Stomach (tissue), 9 donors: Measurements from ENCODE around the gene ZNF423. TPM values are rescaled to one million over a fixed set of nuclear protein-coding genes. Genes with fewer than 3 reads are reported as not detected.

Experiments used
- DNase-seq, 2 donors: peaks; one replicate each; pipeline versions ENCODE4 v3.0.0 to v3.0.0-alpha.2; 2013 to 2019
- H3K27ac ChIP-seq, 5 donors: fragments of 200-600 bp in 4 of 5; sonication (generic) in 4 of 5; one replicate each; pipeline ENCODE4 v1.5.1; 2013 to 2019; ENCODE audit warnings: mild to moderate bottlenecking in 1 of 5, moderate library complexity in 1 of 5
- H3K27me3 ChIP-seq, 3 donors: fragments of 200-600 bp; sonication (generic); one replicate each; pipeline ENCODE4 v1.5.1; 2017 to 2019; ENCODE audit warnings: mixed run types in 1 of 3
- H3K36me3 ChIP-seq, 4 donors: fragments of 200-600 bp; sonication (generic); 1 replicate in 3 of 4; 2 replicates in 1 of 4; pipeline ENCODE4 v1.5.1; 2016 to 2019
- H3K4me1 ChIP-seq, 4 donors: fragments of 200-600 bp; sonication (generic); one replicate each; pipeline ENCODE4 v1.5.1; 2016 to 2019
- H3K4me3 ChIP-seq, 4 donors: fragments of 200-600 bp; sonication (generic) in 3 of 4; one replicate each; pipeline ENCODE4 v1.5.1; 2016 to 2019; ENCODE audit warnings: mild to moderate bottlenecking in 1 of 4
- H3K9me3 ChIP-seq, 4 donors: fragments of 200-600 bp; sonication (generic); one replicate each; pipeline ENCODE4 v1.5.1; 2016 to 2019
- CTCF ChIP-seq, 7 experiments: fragments of 450-650 bp in 4 of 7; fragments of 200-600 bp in 3 of 7; sonication (generic) in 3 of 7; IDR thresholded peaks; one replicate each; pipeline ENCODE4 v1.5.1; 2016 to 2019; ENCODE audit warnings: antibody characterized with exemption in 7 of 7, control low read depth in 2 of 7, mild to moderate bottlenecking in 1 of 7
- EP300 ChIP-seq: sonication (generic); formaldehyde crosslinking; IDR thresholded peaks from one replicate; pipeline ENCODE4 v1.6.1; 2017; ENCODE audit warnings: antibody characterized with exemption
- POLR2A ChIP-seq, 4 donors: fragments of 450-650 bp; IDR thresholded peaks; one replicate each; pipeline ENCODE4 v1.6.1; 2016; ENCODE audit warnings: antibody characterized with exemption in 4 of 4, control low read depth in 2 of 4, mild to moderate bottlenecking in 1 of 4, moderate library complexity in 1 of 4
- POLR2AphosphoS5 ChIP-seq, 3 donors: sonication (generic); formaldehyde crosslinking; IDR thresholded peaks; one replicate each; pipeline ENCODE4 v1.6.1; 2016; ENCODE audit warnings: antibody characterized with exemption in 3 of 3
- WGBS, 5 donors: extraction: QIAGEN DNeasy Blood & Tissue Kit in 3 of 5; methylation state at CpG; one replicate each; pipeline versions ENCODE4 v1.1.5 to v1.1.7; 2013 to 2018; 5-methylcytosine and 5-hydroxymethylcytosine counted together
- intact Hi-C: fragments of 100-400 bp; cut with DNase I; formaldehyde crosslinking; loops from one replicate; pipeline ENCODE4 v1.15.1; 2023; ENCODE audit warnings: low total_unique reads
- polyA plus RNA-seq, 3 donors: library from polyadenylated mRNA; stranded (reverse); fragments of 200-250 nt; gene quantifications; one replicate each; pipeline ENCODE4 v1.2.3, GENCODE V29; 2013
- total RNA-seq, 5 donors: library from RNA; depleted of rRNA; stranded (reverse); fragments of >200 nt; gene quantifications; one replicate each; pipeline versions ENCODE4 v1.1.0 to v1.2.3, GENCODE V29; 2014 to 2016
- donor health status: healthy with polysubstance abuse.
- donor health status: Bipolar disorder and iron deficiency.
- donor health status: healthy.

Gene ZNF423
- total and polyA plus RNA-seq, 8 donors = 0.29 to 3.5 (median 1.0) TPM

- Histone ChIP-seq H3K27ac (no peak overlapping the region), H3K36me3 (no peaks in the 10 kb centered on the region), H3K27me3 (peaks cover 3 to 62% (median 19%) of the 10 kb centered on the region in 3 donors), H3K9me3 (no peaks in the 10 kb centered on the region), H3K4me1 (peaks cover 0 to 8% (median 3%) of the 10 kb centered on the region in 4 donors), H3K4me3 (no peak overlapping the region)
- DNase-seq = peak in 1 of 2 donors; percentile 17
- intact Hi-C loops = no loop called here
- TF ChIP-seq EP300 = no peak
- TF ChIP-seq POLR2AphosphoS5 (IDR thresholded peaks at IDR 0.05) = no peak
- no peak for TF ChIP-seq CTCF (IDR thresholded peaks at IDR 0.05)
- TF ChIP-seq POLR2A (IDR thresholded peaks at IDR 0.05) = no peak
- WGBS, 5 donors = 70 to 84% (median 76%) methylated on average over 5 to 6 of the region's 6 CpGs
These were observed 392.9 kb downstream of the ZNF423 start for GRCh38 chr16:49462989-49463371.

- TF ChIP-seq POLR2AphosphoS5 (IDR thresholded peaks at IDR 0.05) (no peak), POLR2A (IDR thresholded peaks at IDR 0.05) (no peak), CTCF (IDR thresholded peaks at IDR 0.05) (no peak), EP300 (no peak)
- DNase-seq = no peak
- WGBS, 5 donors = 76 to 85% (median 83%) methylated on average over 8 of the region's 8 CpGs
- intact Hi-C loops = no loop called here
- Histone ChIP-seq H3K4me3 (no peak overlapping the region), H3K27ac (no peak overlapping the region), H3K27me3 (peaks cover 3 to 62% (median 19%) of the 10 kb centered on the region in 3 donors), H3K4me1 (peaks cover 0 to 8% (median 3%) of the 10 kb centered on the region in 4 donors), H3K36me3 (no peaks in the 10 kb centered on the region), H3K9me3 (no peaks in the 10 kb centered on the region)
These were observed 393.4 kb downstream of the ZNF423 start for GRCh38 chr16:49462362-49462988.

- H3K9me3 ChIP-seq = no peaks in the 10 kb centered on the region
- peaks cover 0 to 8% (median 3%) of the 10 kb centered on the region in 4 donors for H3K4me1 ChIP-seq
- no peak overlapping the region for H3K4me3 ChIP-seq
- peak in 1 of 2 donors; percentile 2 for DNase-seq
- H3K36me3 ChIP-seq = no peaks in the 10 kb centered on the region
- WGBS, 5 donors = 79 to 94% (median 87%) methylated on average over 5 to 7 of the region's 7 CpGs
- TF ChIP-seq EP300 = no peak
- TF ChIP-seq POLR2AphosphoS5 (IDR thresholded peaks at IDR 0.05) = no peak
- no peak for TF ChIP-seq CTCF (IDR thresholded peaks at IDR 0.05)
- no peak for TF ChIP-seq POLR2A (IDR thresholded peaks at IDR 0.05)
- intact Hi-C loops = no loop called here
- no peak overlapping the region for H3K27ac ChIP-seq
- H3K27me3 ChIP-seq = peaks cover 3 to 62% (median 19%) of the 10 kb centered on the region in 3 donors
These were observed 394.4 kb downstream of the ZNF423 start for GRCh38 chr16:49461517-49461951.

GRCh38 chr16:49460786-49461470 lies 395.0 kb downstream of the ZNF423 start:
- DNase-seq = peak in 1 of 2 donors; percentile 7
- intact Hi-C loops = no loop called here

More at GRCh38 chr16:49460786-49461470, 395.0 kb downstream of the ZNF423 start:
- H3K27me3 ChIP-seq = peaks cover 3 to 62% (median 19%) of the 10 kb centered on the region in 3 donors
- 66 to 79% (median 73%) methylated on average over 9 to 10 of the region's 10 CpGs for WGBS, 5 donors
- TF ChIP-seq EP300 (no peak), POLR2A (IDR thresholded peaks at IDR 0.05) (no peak), POLR2AphosphoS5 (IDR thresholded peaks at IDR 0.05) (no peak), CTCF (IDR thresholded peaks at IDR 0.05) (no peak)
- H3K27ac ChIP-seq = no peak overlapping the region
- no peaks in the 10 kb centered on the region for H3K36me3 ChIP-seq
- no peak overlapping the region for H3K4me3 ChIP-seq
- H3K4me1 ChIP-seq = peaks cover 0 to 8% (median 3%) of the 10 kb centered on the region in 4 donors
- no peaks in the 10 kb centered on the region for H3K9me3 ChIP-seq
